HepG2 (cell line): ENCODE data around the gene GEMIN4. TPM values are rescaled to one million over a fixed set of nuclear protein-coding genes. Genes with fewer than 3 reads are reported as not detected.
A peak's percentile ranks its signal among the peaks of the same experiment; 100 is the strongest.

Experiments
- GPBP1L1 ChIP-seq: sonication (generic); formaldehyde crosslinking; IDR thresholded peaks from 2 replicates; pipeline ENCODE4 v1.5.0; 2020; ENCODE audit warnings: mild to moderate bottlenecking, missing genetic modification reagents
- IRX3 ChIP-seq: sonication (generic); formaldehyde crosslinking; IDR thresholded peaks from 2 replicates; pipeline ENCODE4 v1.8.1; 2023; ENCODE audit warnings: mild to moderate bottlenecking, low read depth, missing genetic modification reagents, borderline replicate concordance
- RORA ChIP-seq: sonication (generic); formaldehyde crosslinking; IDR thresholded peaks from 2 replicates; pipeline ENCODE4 v1.5.0; 2020; ENCODE audit warnings: mild to moderate bottlenecking, missing genetic modification reagents, moderate library complexity
- ZNF343 ChIP-seq: sonication (generic); formaldehyde crosslinking; IDR thresholded peaks from 2 replicates; pipeline ENCODE4 v1.4.0; 2020; ENCODE audit warnings: mild to moderate bottlenecking, missing genetic modification reagents
- ZNF609 ChIP-seq: sonication (generic); formaldehyde crosslinking; IDR thresholded peaks from 2 replicates; pipeline ENCODE4 v1.4.0; 2020; ENCODE audit warnings: mild to moderate bottlenecking, missing genetic modification reagents, borderline replicate concordance
- ZNF747 ChIP-seq: sonication (generic); formaldehyde crosslinking; IDR thresholded peaks from 2 replicates; pipeline ENCODE4 v1.8.1; 2023; ENCODE audit warnings: missing genetic modification reagents, mild to moderate bottlenecking, borderline replicate concordance
- ZSCAN12 ChIP-seq: sonication (generic); formaldehyde crosslinking; IDR thresholded peaks from 2 replicates; pipeline ENCODE4 v1.9.0; 2021; ENCODE audit warnings: mild to moderate bottlenecking, missing genetic modification reagents
- polyA plus RNA-seq, 8 experiments: library from polyadenylated mRNA; depleted of rRNA in 3 of 8; stranded (reverse) in 7 of 8; unstranded in 1 of 8; fragments of >200 nt; fragmentation: Illumina TruSeq in 4 of 8; extraction: Trizol in 4 of 8; gene quantifications; 2 replicates each; pipeline versions ENCODE4 v1.2.1 to v1.2.3, GENCODE V29; 2011 to 2016; ENCODE audit warnings: low read depth in 4 of 8, missing spikeins in 1 of 8, mixed read lengths in 1 of 8; ENCODE audit not compliant: insufficient read depth in 1 of 8
- total RNA-seq, 5 experiments: library from RNA; depleted of rRNA; stranded (reverse); fragments of >200 nt; fragmentation: Illumina TruSeq; extraction: Trizol; gene quantifications; 2 replicates each; pipeline ENCODE4 v1.2.3, GENCODE V29; 2016; ENCODE audit warnings: low read depth in 1 of 5
- TF ChIP-seq, protein P1 (sequence below): sonication (generic); formaldehyde crosslinking; IDR thresholded peaks from 2 replicates; pipeline ENCODE4 v1.8.0; 2022; ENCODE audit warnings: missing genetic modification reagents, mild to moderate bottlenecking, borderline replicate concordance
- TF ChIP-seq, protein P2 (sequence below): sonication (generic); formaldehyde crosslinking; IDR thresholded peaks from 2 replicates; pipeline ENCODE4 v1.8.1; 2022; ENCODE audit warnings: low read depth, mild to moderate bottlenecking, missing genetic modification reagents
- TF ChIP-seq, protein P3 (sequence below): sonication (generic); formaldehyde crosslinking; IDR thresholded peaks from 2 replicates; pipeline ENCODE4; 2020; ENCODE audit warnings: missing genetic modification reagents, mild to moderate bottlenecking, borderline replicate concordance
- TF ChIP-seq, protein P4 (sequence below): sonication (generic); formaldehyde crosslinking; IDR thresholded peaks from 2 replicates; pipeline ENCODE4 v1.4.0; 2020; ENCODE audit warnings: missing genetic modification reagents

GEMIN4 gene
- total and polyA plus RNA-seq, 2 of the 13 experiments (the other 11 are each of a cell fraction or from before 2014, with no cell fraction given): 10.8 to 22.7 TPM

DNA sequence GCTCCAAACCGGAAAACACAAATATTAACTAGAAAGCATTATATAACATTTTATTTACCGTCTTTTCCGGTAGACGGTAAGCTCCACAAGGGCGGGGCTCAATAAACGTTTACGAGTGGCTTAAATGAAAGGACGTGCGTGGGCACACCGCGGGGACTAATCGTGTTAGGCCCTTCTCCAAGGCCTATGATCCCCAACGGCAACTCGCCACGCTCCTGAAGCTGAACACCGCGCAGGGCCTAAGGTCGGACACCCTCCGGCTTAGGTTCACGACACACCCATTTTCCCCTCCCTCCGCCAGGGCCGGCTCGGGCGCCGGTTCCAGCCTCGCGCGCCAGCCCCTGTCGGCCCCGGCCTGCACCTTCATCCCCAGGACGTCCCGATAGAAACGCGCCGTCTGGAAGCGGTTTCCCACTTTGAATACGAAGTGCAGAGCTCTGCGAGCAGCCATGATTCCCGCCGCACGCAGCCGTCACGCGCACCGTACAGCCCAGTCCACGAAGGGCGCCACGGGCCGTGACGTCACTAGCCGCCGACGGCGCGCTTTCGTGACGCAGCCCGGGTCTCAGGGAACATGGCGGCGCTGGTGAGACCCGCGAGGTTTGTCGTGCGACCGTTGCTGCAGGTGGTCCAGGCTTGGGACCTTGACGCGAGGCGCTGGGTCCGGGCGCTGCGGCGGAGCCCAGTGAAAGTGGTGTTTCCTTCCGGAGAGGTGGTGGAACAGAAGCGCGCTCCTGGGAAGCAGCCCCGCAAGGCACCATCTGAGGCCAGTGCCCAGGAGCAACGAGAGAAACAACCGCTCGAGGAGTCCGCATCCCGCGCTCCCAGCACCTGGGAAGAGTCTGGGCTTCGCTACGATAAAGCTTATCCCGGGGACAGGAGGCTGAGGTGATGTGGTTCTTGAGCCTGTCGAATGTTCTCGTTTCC lies 30.0 kb upstream of the GEMIN4 start, which contains the start of the genes GLOD4 and MRM3 (continued):
- peak; percentile 64; the same call in 1 of the 2 replicates for TF ChIP-seq ZNF609 (CRISPR knock-in tag)
- TF ChIP-seq ZSCAN12: no peak
- TF ChIP-seq, protein P1, sequence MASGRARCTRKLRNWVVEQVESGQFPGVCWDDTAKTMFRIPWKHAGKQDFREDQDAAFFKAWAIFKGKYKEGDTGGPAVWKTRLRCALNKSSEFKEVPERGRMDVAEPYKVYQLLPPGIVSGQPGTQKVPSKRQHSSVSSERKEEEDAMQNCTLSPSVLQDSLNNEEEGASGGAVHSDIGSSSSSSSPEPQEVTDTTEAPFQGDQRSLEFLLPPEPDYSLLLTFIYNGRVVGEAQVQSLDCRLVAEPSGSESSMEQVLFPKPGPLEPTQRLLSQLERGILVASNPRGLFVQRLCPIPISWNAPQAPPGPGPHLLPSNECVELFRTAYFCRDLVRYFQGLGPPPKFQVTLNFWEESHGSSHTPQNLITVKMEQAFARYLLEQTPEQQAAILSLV: peak; percentile 93
- TF ChIP-seq, protein P2, sequence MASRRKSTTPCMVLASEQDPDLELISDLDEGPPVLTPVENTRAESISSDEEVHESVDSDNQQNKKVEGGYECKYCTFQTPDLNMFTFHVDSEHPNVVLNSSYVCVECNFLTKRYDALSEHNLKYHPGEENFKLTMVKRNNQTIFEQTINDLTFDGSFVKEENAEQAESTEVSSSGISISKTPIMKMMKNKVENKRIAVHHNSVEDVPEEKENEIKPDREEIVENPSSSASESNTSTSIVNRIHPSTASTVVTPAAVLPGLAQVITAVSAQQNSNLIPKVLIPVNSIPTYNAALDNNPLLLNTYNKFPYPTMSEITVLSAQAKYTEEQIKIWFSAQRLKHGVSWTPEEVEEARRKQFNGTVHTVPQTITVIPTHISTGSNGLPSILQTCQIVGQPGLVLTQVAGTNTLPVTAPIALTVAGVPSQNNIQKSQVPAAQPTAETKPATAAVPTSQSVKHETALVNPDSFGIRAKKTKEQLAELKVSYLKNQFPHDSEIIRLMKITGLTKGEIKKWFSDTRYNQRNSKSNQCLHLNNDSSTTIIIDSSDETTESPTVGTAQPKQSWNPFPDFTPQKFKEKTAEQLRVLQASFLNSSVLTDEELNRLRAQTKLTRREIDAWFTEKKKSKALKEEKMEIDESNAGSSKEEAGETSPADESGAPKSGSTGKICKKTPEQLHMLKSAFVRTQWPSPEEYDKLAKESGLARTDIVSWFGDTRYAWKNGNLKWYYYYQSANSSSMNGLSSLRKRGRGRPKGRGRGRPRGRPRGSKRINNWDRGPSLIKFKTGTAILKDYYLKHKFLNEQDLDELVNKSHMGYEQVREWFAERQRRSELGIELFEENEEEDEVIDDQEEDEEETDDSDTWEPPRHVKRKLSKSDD (CRISPR knock-in tag): peak; percentile 99
- TF ChIP-seq GPBP1L1 (CRISPR knock-in tag): no peak
- TF ChIP-seq, protein P3, sequence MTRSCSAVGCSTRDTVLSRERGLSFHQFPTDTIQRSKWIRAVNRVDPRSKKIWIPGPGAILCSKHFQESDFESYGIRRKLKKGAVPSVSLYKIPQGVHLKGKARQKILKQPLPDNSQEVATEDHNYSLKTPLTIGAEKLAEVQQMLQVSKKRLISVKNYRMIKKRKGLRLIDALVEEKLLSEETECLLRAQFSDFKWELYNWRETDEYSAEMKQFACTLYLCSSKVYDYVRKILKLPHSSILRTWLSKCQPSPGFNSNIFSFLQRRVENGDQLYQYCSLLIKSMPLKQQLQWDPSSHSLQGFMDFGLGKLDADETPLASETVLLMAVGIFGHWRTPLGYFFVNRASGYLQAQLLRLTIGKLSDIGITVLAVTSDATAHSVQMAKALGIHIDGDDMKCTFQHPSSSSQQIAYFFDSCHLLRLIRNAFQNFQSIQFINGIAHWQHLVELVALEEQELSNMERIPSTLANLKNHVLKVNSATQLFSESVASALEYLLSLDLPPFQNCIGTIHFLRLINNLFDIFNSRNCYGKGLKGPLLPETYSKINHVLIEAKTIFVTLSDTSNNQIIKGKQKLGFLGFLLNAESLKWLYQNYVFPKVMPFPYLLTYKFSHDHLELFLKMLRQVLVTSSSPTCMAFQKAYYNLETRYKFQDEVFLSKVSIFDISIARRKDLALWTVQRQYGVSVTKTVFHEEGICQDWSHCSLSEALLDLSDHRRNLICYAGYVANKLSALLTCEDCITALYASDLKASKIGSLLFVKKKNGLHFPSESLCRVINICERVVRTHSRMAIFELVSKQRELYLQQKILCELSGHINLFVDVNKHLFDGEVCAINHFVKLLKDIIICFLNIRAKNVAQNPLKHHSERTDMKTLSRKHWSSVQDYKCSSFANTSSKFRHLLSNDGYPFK (CRISPR knock-in tag): peak; percentile 91
- TF ChIP-seq RORA (CRISPR knock-in tag): no peak
- peak; percentile 90 for TF ChIP-seq ZNF343 (CRISPR knock-in tag)
- peak; percentile 70 for TF ChIP-seq ZNF747
- 0 out of 2 replicates have a peak, but pooled peaks have one; percentile 74 for TF ChIP-seq IRX3 (CRISPR knock-in tag)
- TF ChIP-seq, protein P4, sequence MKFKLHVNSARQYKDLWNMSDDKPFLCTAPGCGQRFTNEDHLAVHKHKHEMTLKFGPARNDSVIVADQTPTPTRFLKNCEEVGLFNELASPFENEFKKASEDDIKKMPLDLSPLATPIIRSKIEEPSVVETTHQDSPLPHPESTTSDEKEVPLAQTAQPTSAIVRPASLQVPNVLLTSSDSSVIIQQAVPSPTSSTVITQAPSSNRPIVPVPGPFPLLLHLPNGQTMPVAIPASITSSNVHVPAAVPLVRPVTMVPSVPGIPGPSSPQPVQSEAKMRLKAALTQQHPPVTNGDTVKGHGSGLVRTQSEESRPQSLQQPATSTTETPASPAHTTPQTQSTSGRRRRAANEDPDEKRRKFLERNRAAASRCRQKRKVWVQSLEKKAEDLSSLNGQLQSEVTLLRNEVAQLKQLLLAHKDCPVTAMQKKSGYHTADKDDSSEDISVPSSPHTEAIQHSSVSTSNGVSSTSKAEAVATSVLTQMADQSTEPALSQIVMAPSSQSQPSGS (CRISPR knock-in tag): peak; percentile 94
